Activated CD8-positive, alpha-beta T cell treated with anti-CD3 and anti-CD28 coated beads for 36 hours (primary cell): ENCODE results near the gene SLC5A2. TPM values are rescaled to one million over a fixed set of nuclear protein-coding genes. Genes with fewer than 3 reads are reported as not detected.
"Not testable (repeated sequence)": the region's sequence is repeated elsewhere in the genome, so short reads cannot be mapped to it uniquely, and the experiment has no call there.

ENCODE experiments used
- ATAC-seq: fragments of 200-7000 bp; cut with Tn5 transposase; one replicate; pipeline ENCODE4 v1.10.0; 2021; ENCODE audit warnings: mild to moderate bottlenecking, moderate library complexity
- CTCF ChIA-PET: fragments of 350-600 bp; sonication (Branson Sonifier 250); formaldehyde crosslinking; loops from one replicate; lab custom pipeline; 2021; ENCODE audit warnings: antibody characterized with exemption; lab: Charles Lee
- POLR2A ChIA-PET: fragments of 350-600 bp; sonication (Branson Sonifier 250); formaldehyde crosslinking; loops from one replicate; lab custom pipeline; 2021; ENCODE audit warnings: antibody characterized with exemption; lab: Charles Lee
- DNase-seq: peaks from one replicate; pipeline ENCODE4 v3.0.0-alpha.2; 2020
- H3K27ac Mint-ChIP-seq: one replicate; pipeline ENCODE4 v1.8.0; 2021; ENCODE audit warnings: mild to moderate bottlenecking, mixed read lengths
- H3K27me3 Mint-ChIP-seq: one replicate; pipeline ENCODE4 v1.8.0; 2021; ENCODE audit warnings: mixed read lengths
- H3K36me3 Mint-ChIP-seq: one replicate; pipeline ENCODE4 v1.8.0; 2021; ENCODE audit warnings: low read depth, mixed read lengths
- H3K4me1 Mint-ChIP-seq: one replicate; pipeline ENCODE4 v1.8.0; 2021; ENCODE audit warnings: low read depth, mixed read lengths
- H3K4me3 Mint-ChIP-seq: one replicate; pipeline ENCODE4 v1.8.0; 2021; ENCODE audit warnings: mild to moderate bottlenecking, moderate library complexity, mixed read lengths
- H3K9me3 Mint-ChIP-seq: one replicate; pipeline ENCODE4 v1.8.0; 2021; ENCODE audit warnings: mixed read lengths
- intact Hi-C: fragments of 100-400 bp; cut with micrococcal nuclease; formaldehyde crosslinking; loops from one replicate; pipeline ENCODE4 v1.10.0; 2022
- total RNA-seq, 2 experiments: library from RNA; stranded (reverse); gene quantifications; one replicate each; pipeline ENCODE4 v1.2.3, GENCODE V29; 2021
- TF ChIP-seq, protein P1 (sequence below): fragments of 200-600 bp; IDR thresholded peaks from one replicate; pipeline ENCODE4 v1.8.0; 2022; ENCODE audit warnings: antibody characterized with exemption, mild to moderate bottlenecking

Gene SLC5A2
- total RNA-seq, 2 experiments from 2014 or later, result not detected

DNA sequence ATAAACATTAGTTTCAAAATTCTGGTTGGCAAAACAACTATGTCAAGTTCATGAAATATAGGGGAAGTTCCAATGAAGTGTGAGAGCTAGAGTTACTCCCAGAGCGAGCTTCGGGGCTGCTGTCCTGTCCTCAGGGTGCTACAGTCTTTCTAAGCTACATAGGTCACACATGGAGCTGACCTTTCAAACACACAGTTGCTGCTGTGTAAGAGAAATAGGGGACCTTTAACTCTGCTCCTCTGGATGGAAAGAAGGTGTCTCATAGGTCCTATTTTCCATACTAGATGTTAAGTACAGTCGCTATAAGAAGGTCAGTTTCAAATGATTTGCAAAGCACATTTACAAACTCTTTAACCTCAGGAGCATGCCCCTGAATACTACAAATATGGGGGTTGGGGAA is 38.4 kb downstream of the SLC5A2 start:
- intact Hi-C loops, result no loop called here
- ChIA-PET POLR2A (no interaction called here), CTCF (no interaction called here)
- H3K9me3 Mint-ChIP-seq, result peaks cover 6% of the 10 kb centered on the region
- no peak overlapping the region for H3K4me3 Mint-ChIP-seq
- ATAC-seq (no peak), DNase-seq (no peak)
- no peaks in the 10 kb centered on the region for H3K36me3 Mint-ChIP-seq
- H3K4me1 Mint-ChIP-seq, result no peaks in the 10 kb centered on the region
- no peaks in the 10 kb centered on the region for H3K27me3 Mint-ChIP-seq
- TF ChIP-seq, protein P1, sequence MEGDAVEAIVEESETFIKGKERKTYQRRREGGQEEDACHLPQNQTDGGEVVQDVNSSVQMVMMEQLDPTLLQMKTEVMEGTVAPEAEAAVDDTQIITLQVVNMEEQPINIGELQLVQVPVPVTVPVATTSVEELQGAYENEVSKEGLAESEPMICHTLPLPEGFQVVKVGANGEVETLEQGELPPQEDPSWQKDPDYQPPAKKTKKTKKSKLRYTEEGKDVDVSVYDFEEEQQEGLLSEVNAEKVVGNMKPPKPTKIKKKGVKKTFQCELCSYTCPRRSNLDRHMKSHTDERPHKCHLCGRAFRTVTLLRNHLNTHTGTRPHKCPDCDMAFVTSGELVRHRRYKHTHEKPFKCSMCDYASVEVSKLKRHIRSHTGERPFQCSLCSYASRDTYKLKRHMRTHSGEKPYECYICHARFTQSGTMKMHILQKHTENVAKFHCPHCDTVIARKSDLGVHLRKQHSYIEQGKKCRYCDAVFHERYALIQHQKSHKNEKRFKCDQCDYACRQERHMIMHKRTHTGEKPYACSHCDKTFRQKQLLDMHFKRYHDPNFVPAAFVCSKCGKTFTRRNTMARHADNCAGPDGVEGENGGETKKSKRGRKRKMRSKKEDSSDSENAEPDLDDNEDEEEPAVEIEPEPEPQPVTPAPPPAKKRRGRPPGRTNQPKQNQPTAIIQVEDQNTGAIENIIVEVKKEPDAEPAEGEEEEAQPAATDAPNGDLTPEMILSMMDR, result no peak
- H3K27ac Mint-ChIP-seq, result no peak overlapping the region

DNA sequence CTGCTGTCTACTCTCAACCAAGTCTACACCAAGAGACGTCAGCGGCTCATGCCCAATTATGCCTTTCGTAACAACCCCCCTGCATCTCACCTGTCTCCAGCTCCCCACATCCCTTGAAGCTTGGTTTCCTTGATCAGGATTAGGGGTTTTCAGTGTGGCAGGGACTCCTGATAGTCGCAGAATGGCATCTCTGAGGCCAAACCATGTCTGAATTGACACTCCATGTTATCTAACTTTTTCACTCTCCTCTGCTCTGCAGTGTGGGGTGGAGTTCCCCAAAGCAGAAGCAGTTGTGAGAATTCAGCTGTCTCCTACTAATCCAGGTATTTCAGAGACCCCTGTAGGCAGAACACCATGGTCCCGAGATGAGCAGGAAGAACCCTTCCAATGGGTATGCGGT is 39.1 kb downstream of the SLC5A2 start:
- peaks cover 6% of the 10 kb centered on the region for H3K9me3 Mint-ChIP-seq
- intact Hi-C loops, result no loop called here
- ATAC-seq (no peak), DNase-seq (no peak)
- H3K27ac Mint-ChIP-seq, result no peak overlapping the region
- no peaks in the 10 kb centered on the region for H3K27me3 Mint-ChIP-seq
- H3K4me3 Mint-ChIP-seq, result no peak overlapping the region
- TF ChIP-seq, protein P1, result no peak
- H3K36me3 Mint-ChIP-seq, result no peaks in the 10 kb centered on the region
- ChIA-PET POLR2A (no interaction called here), CTCF (no interaction called here)
- H3K4me1 Mint-ChIP-seq, result no peaks in the 10 kb centered on the region

DNA sequence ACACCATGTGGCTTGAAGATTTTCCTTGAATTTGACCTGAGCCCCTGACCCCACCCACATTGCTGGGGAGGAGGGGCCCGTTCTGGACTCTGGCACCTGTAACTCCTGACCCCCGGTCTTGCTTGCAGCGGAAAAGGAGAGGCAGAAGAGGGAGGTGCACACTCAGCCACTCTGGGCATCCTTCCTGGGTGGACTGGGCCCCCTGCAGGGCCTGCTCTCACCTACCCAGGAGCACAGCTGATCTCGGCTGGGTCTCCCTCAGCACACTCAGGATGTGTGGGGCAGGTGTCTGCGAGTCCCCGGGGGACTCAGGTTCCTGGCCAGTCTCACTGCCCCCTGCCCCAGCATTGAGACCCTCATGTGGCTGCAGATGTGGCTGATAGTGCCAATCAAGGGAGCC is 40.8 kb downstream of the SLC5A2 start:
- Mint-ChIP-seq H3K27me3 (peaks cover 11% of the 10 kb centered on the region), H3K4me1 (peaks cover 11% of the 10 kb centered on the region)
- POLR2A ChIA-PET, H3K4me3 Mint-ChIP-seq, H3K27ac Mint-ChIP-seq, H3K9me3 Mint-ChIP-seq, H3K36me3 Mint-ChIP-seq, intact Hi-C loops, ATAC-seq, DNase-seq, CTCF ChIA-PET: not testable (repeated sequence)

DNA sequence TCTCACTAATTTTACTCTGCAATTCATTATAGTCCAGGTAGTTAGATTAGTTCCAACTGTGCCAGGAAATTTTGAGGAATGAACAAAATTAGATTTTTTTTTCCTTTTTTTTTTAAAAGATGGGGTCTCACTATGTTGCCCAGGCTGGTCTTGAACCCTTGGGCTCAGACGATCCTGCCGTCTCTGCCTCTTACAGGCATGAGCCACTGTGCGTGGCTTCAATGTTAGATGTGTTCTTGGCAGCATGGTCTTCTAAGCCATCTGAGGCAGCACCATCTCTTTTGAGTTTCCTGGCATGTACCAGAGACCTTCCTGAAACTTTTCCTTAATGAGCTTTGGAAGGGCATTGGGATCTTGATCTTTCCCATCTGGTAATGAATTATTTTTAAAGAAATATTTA is 42.2 kb downstream of the SLC5A2 start:
- TF ChIP-seq, protein P1, result no peak
- no peak overlapping the region for H3K27ac Mint-ChIP-seq
- H3K9me3 Mint-ChIP-seq, result no peaks in the 10 kb centered on the region
- ChIA-PET POLR2A (no interaction called here), CTCF (no interaction called here)
- H3K4me1 Mint-ChIP-seq, result peaks cover 16% of the 10 kb centered on the region
- intact Hi-C loops, result no loop called here
- no peak for DNase-seq
- H3K36me3 Mint-ChIP-seq, result no peaks in the 10 kb centered on the region
- H3K27me3 Mint-ChIP-seq, result peaks cover 20% of the 10 kb centered on the region
- H3K4me3 Mint-ChIP-seq, result no peak overlapping the region
- no peak for ATAC-seq

DNA sequence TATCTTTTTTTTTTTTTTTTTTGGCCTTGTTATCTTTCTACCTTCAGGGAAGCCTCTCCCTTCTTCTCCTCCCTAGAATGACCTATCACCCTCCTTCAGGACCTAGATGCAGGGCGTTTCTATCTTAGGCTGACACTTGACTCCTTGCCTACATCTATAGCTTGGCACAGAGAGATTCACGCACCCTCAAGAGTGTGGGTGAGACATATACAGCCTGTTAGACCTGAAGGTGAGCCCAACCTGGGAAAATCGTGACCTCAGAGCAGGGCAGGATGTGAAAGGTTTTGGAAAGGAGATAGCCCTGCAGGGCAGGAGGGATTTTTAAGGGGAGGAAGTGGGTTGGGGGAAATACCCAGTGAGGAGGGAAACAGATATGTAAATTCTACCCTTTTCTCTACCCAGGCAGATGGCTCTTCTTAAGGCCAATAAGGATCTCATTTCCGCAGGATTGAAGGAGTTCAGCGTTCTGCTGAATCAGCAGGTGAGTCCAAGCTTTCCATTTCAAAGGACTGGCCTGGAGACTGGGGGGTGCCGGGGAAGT is 44.9 kb downstream of the SLC5A2 start, which contains the start of gene AHSP:
Gene AHSP (plus strand): TSS at position 167 of the 541 bp plus-strand sequence. CDS start 240 bp downstream, at position 407.
- TF ChIP-seq, protein P1, result no peak
- Mint-ChIP-seq H3K36me3 (no peaks in the 10 kb centered on the region), H3K4me3 (no peak within 1 kb of the TSS), H3K9me3 (no peaks in the 10 kb centered on the region), H3K27me3 (peaks cover 22% of the 10 kb centered on the region), H3K27ac (no peak within 1 kb of the TSS), H3K4me1 (peaks cover 16% of the 10 kb centered on the region)
- POLR2A ChIA-PET, result no interaction called here
- ATAC-seq (peak; percentile 67), DNase-seq (peak; percentile 20)
- CTCF ChIA-PET, result interaction anchor here (1.1 kb wide), 1 partner anchor 341 kb away, joined by 3 read pairs; no protein-coding TSS in a partner anchor
- intact Hi-C loops, result no loop called here
